Transverse colon (tissue), 4 donors: ENCODE measurements around the gene RBBP7. TPM values are rescaled to one million over a fixed set of nuclear protein-coding genes. Genes with fewer than 3 reads are reported as not detected.

Source experiments
- DNase-seq: peaks from one replicate; pipeline ENCODE4 v3.0.0-alpha.2; 2019
- H3K27ac ChIP-seq, 4 donors: fragments of 200-600 bp; sonication (generic); 2 replicates each; pipeline ENCODE4 v1.5.1; 2016 to 2018; ENCODE audit warnings: inconsistent platforms in 4 of 4
- H3K27me3 ChIP-seq: fragments of 200-600 bp; sonication (generic); 2 replicates; pipeline ENCODE4 v1.5.1; 2017; ENCODE audit warnings: inconsistent platforms
- H3K36me3 ChIP-seq, 4 donors: fragments of 200-600 bp; sonication (generic); 2 replicates each; pipeline ENCODE4 v1.5.1; 2017 to 2019; ENCODE audit warnings: inconsistent platforms in 4 of 4
- H3K4me1 ChIP-seq, 4 donors: fragments of 200-600 bp; sonication (generic); 2 replicates each; pipeline ENCODE4 v1.5.1; 2017 to 2020; ENCODE audit warnings: inconsistent platforms in 4 of 4
- H3K4me3 ChIP-seq, 4 donors: fragments of 200-600 bp; sonication (generic); 1 replicate in 1 of 4; 2 replicates in 3 of 4; pipeline versions ENCODE4 v1.5.1 to v1.6.1; 2017 to 2019; ENCODE audit warnings: inconsistent platforms in 4 of 4
- H3K9me3 ChIP-seq, 2 donors: fragments of 200-600 bp; sonication (generic); 2 replicates each; pipeline ENCODE4 v1.5.1; 2017 to 2019; ENCODE audit warnings: inconsistent platforms in 2 of 2
- EP300 ChIP-seq: sonication (generic); formaldehyde crosslinking; IDR thresholded peaks from one replicate; pipeline ENCODE4 v1.6.1; 2017; ENCODE audit warnings: antibody characterized with exemption, low read depth
- POLR2A ChIP-seq: fragments of 450-650 bp; IDR thresholded peaks from one replicate; pipeline ENCODE4 v1.6.1; 2016; ENCODE audit warnings: antibody characterized with exemption, mild to moderate bottlenecking, moderate library complexity
- POLR2AphosphoS5 ChIP-seq, 3 donors: sonication (generic); formaldehyde crosslinking; IDR thresholded peaks; one replicate each; pipeline ENCODE4 v1.6.1; 2016; ENCODE audit warnings: antibody characterized with exemption in 3 of 3
- WGBS, 2 donors: methylation state at CpG; one replicate each; pipeline ENCODE4 v1.1.5; 2018; ENCODE audit warnings: low coverage in 1 of 2; 5-methylcytosine and 5-hydroxymethylcytosine counted together
- in situ Hi-C, 4 donors: fragments of 200-750 bp; cut with MboI; loops; one replicate each; pipeline versions ENCODE4 v1.15.0 to v1.15.1; 2017; ENCODE audit warnings: low sequenced_read_pairs in 3 of 4, low pct_ligation_motif_present in 1 of 4, low pct_unique_long_range_greater_than_20kb in 1 of 4
- intact Hi-C: fragments of 100-400 bp; cut with DNase I; formaldehyde crosslinking; loops from one replicate; pipeline ENCODE4 v1.15.1; 2023; ENCODE audit warnings: low total_unique reads
- total RNA-seq, 4 donors: library from RNA; depleted of rRNA; stranded (reverse); fragments of >200 nt; gene quantifications; one replicate each; pipeline ENCODE4 v1.1.0, GENCODE V29; 2016
- TF ChIP-seq, protein P1 (sequence below), 5 experiments: fragments of 200-600 bp in 3 of 5; fragments of 450-650 bp in 2 of 5; sonication (generic) in 3 of 5; IDR thresholded peaks; 1 replicate in 2 of 5; 2 replicates in 3 of 5; pipeline ENCODE4 v1.5.1; 2016 to 2017; ENCODE audit warnings: antibody characterized with exemption in 5 of 5, inconsistent platforms in 3 of 5, mild to moderate bottlenecking in 2 of 5, moderate library complexity in 1 of 5

The RBBP7 gene
- total RNA-seq, 4 donors from 2014 or later = 32.2 to 67.4 (median 55.2) TPM

- WGBS, 2 donors = 28% methylated on average over 41 of the region's 41 CpGs; no CpG with 5 or more reads in 1 of the 2 donors
- in situ Hi-C loops (no loop called here), intact Hi-C loops (loop anchor here (5.0 kb wide), 1 partner anchor 1014 kb away; no protein-coding TSS in a partner anchor)
Measured at GRCh38 chrX:16870862-16871815, 977 bp upstream of the RBBP7 start.

GRCh38 chrX:16869393-16870094 is 618 bp downstream of the RBBP7 start:
- Histone ChIP-seq H3K36me3 (no peaks in the 10 kb centered on the region), H3K27ac (peak overlapping the region; percentile 90 to 97 (median 95)), H3K9me3 (no peaks in the 10 kb centered on the region), H3K4me3 (peak overlapping the region; percentile 61 to 81 (median 70)), H3K4me1 (peaks cover 10 to 31% (median 14%) of the 10 kb centered on the region in 4 donors), H3K27me3 (no peaks in the 10 kb centered on the region)
- in situ Hi-C loops (no loop called here), intact Hi-C loops (loop anchor here (5.0 kb wide), 1 partner anchor 1012 kb away; no protein-coding TSS in a partner anchor)
- DNase-seq = peak; percentile 49
- WGBS, 2 donors = 34% methylated on average over 76 of the region's 92 CpGs; no CpG with 5 or more reads in 1 of the 2 donors
- TF ChIP-seq, protein P1, sequence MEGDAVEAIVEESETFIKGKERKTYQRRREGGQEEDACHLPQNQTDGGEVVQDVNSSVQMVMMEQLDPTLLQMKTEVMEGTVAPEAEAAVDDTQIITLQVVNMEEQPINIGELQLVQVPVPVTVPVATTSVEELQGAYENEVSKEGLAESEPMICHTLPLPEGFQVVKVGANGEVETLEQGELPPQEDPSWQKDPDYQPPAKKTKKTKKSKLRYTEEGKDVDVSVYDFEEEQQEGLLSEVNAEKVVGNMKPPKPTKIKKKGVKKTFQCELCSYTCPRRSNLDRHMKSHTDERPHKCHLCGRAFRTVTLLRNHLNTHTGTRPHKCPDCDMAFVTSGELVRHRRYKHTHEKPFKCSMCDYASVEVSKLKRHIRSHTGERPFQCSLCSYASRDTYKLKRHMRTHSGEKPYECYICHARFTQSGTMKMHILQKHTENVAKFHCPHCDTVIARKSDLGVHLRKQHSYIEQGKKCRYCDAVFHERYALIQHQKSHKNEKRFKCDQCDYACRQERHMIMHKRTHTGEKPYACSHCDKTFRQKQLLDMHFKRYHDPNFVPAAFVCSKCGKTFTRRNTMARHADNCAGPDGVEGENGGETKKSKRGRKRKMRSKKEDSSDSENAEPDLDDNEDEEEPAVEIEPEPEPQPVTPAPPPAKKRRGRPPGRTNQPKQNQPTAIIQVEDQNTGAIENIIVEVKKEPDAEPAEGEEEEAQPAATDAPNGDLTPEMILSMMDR (IDR thresholded peaks at IDR 0.05) = no peak
- TF ChIP-seq POLR2AphosphoS5 (IDR thresholded peaks at IDR 0.05) = no peak

More at GRCh38 chrX:16870862-16871815, 977 bp upstream of the RBBP7 start:
- no peak for DNase-seq
- Histone ChIP-seq H3K4me1 (peaks cover 10 to 31% (median 14%) of the 10 kb centered on the region in 4 donors), H3K36me3 (no peaks in the 10 kb centered on the region), H3K9me3 (no peaks in the 10 kb centered on the region), H3K27ac (peak overlapping the region; percentile 93 to 95 (median 93)), H3K4me3 (peak overlapping the region; percentile 40 to 63 (median 59)), H3K27me3 (no peaks in the 10 kb centered on the region)
- TF ChIP-seq EP300 = no peak
- TF ChIP-seq POLR2AphosphoS5 (IDR thresholded peaks at IDR 0.05) = no peak
- TF ChIP-seq POLR2A = no peak
- TF ChIP-seq, protein P1 (IDR thresholded peaks at IDR 0.05) = no peak

DNA sequence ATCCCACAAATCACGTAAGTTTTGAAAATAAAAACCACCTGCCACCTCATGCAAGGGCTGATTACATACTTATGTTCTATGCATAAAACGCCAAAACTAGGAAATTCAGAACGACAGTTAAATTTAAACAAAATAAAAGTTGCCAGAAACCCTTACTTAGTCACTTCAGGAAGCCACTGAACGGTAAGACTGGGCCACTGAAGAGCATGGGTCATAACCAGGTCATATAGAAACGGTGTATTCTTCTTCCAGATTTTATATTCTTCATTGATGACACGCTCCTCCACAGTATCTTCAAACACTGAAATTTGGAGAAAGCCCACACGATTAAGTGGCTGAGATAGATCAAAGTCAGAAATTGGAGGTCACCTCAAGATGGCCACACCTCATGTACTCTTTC is 1.2 kb downstream of the RBBP7 start:
- H3K36me3 ChIP-seq = no peaks in the 10 kb centered on the region
- no peaks in the 10 kb centered on the region for H3K9me3 ChIP-seq
- in situ Hi-C loops = no loop called here
- H3K4me1 ChIP-seq = peaks cover 10 to 31% (median 14%) of the 10 kb centered on the region in 4 donors
- no peaks in the 10 kb centered on the region for H3K27me3 ChIP-seq
- 0 to 34% methylated on average over 3 to 7 of the region's 7 CpGs for WGBS, 2 donors
- intact Hi-C loops = no loop called here
- no peak for DNase-seq
- H3K4me3 ChIP-seq = peak overlapping the region in 3 of 4 donors; percentile 61 to 81 (median 74)
- TF ChIP-seq POLR2A (no peak), POLR2AphosphoS5 (IDR thresholded peaks at IDR 0.05) (no peak), EP300 (no peak)
- TF ChIP-seq, protein P1 (IDR thresholded peaks at IDR 0.05) = no peak
- peak overlapping the region; percentile 90 to 97 (median 95) for H3K27ac ChIP-seq

GRCh38 chrX:16867947-16868346 is 2.2 kb downstream of the RBBP7 start:
- no peaks in the 10 kb centered on the region for H3K36me3 ChIP-seq
- TF ChIP-seq EP300 (no peak), POLR2AphosphoS5 (IDR thresholded peaks at IDR 0.05) (no peak), POLR2A (no peak)
- TF ChIP-seq, protein P1 (IDR thresholded peaks at IDR 0.05) = no peak
- DNase-seq = no peak
- intact Hi-C loops (no loop called here), in situ Hi-C loops (no loop called here)
- H3K9me3 ChIP-seq = no peaks in the 10 kb centered on the region
- no peak overlapping the region for H3K4me3 ChIP-seq
- 90 to 91% methylated on average over 3 to 6 of the region's 6 CpGs for WGBS, 2 donors
- H3K4me1 ChIP-seq = peaks cover 10 to 31% (median 14%) of the 10 kb centered on the region in 4 donors
- H3K27me3 ChIP-seq = no peaks in the 10 kb centered on the region
- peak overlapping the region in 1 of 4 donors; percentile 4 for H3K27ac ChIP-seq
